Activated CD4-positive, alpha-beta T cell treated with anti-CD3 and anti-CD28 coated beads, Interleukin-2, amount 10 ng/mL, durations not matched to agents 24 days and 14 days (primary cell): Measurements from ENCODE around the gene MCM10. TPM values are rescaled to one million over a fixed set of nuclear protein-coding genes. Genes with fewer than 3 reads are reported as not detected.
"Not testable (repeated sequence)": the region's sequence is repeated elsewhere in the genome, so short reads cannot be mapped to it uniquely, and the experiment has no call there.

Source experiments
- DNase-seq: peaks from one replicate; pipeline ENCODE4 v3.0.0; 2022
- H3K27ac Mint-ChIP-seq: one replicate; pipeline ENCODE4 v1.8.0; 2022; ENCODE audit warnings: mild to moderate bottlenecking, mixed read lengths
- H3K27me3 Mint-ChIP-seq: one replicate; pipeline ENCODE4 v1.8.0; 2022; ENCODE audit warnings: mixed read lengths
- H3K36me3 Mint-ChIP-seq: one replicate; pipeline ENCODE4 v1.8.0; 2022; ENCODE audit warnings: low read depth, mild to moderate bottlenecking, mixed read lengths
- H3K4me1 Mint-ChIP-seq: one replicate; pipeline ENCODE4 v1.8.0; 2021; ENCODE audit warnings: mixed read lengths
- H3K4me3 Mint-ChIP-seq: one replicate; pipeline ENCODE4 v1.8.0; 2022; ENCODE audit warnings: mild to moderate bottlenecking, moderate library complexity, mixed read lengths
- H3K9me3 Mint-ChIP-seq: one replicate; pipeline ENCODE4 v1.8.0; 2021; ENCODE audit warnings: mixed read lengths
- intact Hi-C: fragments of 100-400 bp; cut with micrococcal nuclease; formaldehyde crosslinking; loops from one replicate; pipeline ENCODE4 v1.15.1; 2023
- total RNA-seq: library from RNA; stranded (reverse); gene quantifications from 2 replicates; pipeline ENCODE4 v1.2.3, GENCODE V29; 2022

Gene MCM10
- total RNA-seq, 1 donor from 2014 or later: 107 TPM

DNA sequence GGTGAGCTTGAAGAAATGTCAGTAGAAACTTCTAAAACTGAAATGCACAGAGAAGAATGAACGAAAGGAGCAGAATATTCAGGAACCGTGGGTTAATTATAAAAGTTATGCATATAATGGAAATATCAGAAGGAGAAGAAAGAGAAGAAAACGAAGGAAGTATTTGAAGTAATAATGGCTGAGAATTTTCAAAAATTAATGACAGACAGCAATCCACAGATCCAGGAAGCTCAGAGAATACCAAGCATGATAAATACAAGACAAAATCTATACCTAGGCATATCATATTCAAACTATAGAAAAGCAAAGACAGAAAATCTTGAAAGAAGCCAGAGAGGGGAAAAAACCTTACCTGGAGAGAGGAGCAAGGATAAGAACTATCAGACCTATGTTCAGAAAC lies 16.5 kb upstream of the MCM10 start:
- Mint-ChIP-seq H3K27me3 (no peaks in the 10 kb centered on the region), H3K9me3 (peaks cover 15% of the 10 kb centered on the region), H3K27ac (no peak overlapping the region), H3K4me3 (no peak overlapping the region), H3K36me3 (peaks cover 52% of the 10 kb centered on the region), H3K4me1 (no peaks in the 10 kb centered on the region)
- DNase-seq: no peak
- intact Hi-C loops: no loop called here

DNA sequence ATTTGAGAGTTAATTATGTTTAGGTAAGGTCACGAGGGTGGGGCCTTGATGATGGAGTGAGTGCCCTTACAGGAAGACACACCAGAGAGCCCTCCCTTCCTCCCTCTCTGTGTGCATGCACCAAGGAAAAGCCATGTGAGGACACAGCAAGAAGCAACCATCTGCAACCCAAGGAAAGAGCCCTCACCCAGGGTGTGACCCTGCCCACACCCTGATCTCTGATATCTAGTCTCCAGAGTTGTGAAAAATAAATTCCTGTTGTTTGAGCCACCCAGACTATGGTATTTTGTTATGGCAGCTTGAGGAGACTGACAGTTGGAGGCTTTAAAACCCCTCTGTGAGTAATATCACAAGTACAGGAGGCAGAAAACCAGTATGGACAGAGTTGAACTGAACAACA lies 15.0 kb upstream of the MCM10 start:
- Mint-ChIP-seq H3K27me3 (no peaks in the 10 kb centered on the region), H3K4me1 (no peaks in the 10 kb centered on the region), H3K9me3 (peaks cover 15% of the 10 kb centered on the region), H3K4me3 (no peak overlapping the region), H3K27ac (no peak overlapping the region), H3K36me3 (peaks cover 39% of the 10 kb centered on the region)
- intact Hi-C loops: no loop called here
- DNase-seq: no peak

GRCh38 chr10:13147161-13147560 lies 14.2 kb upstream of the MCM10 start:
- Mint-ChIP-seq H3K4me3 (no peak overlapping the region), H3K27me3 (no peaks in the 10 kb centered on the region), H3K4me1 (no peaks in the 10 kb centered on the region), H3K27ac (no peak overlapping the region), H3K36me3 (peaks cover 38% of the 10 kb centered on the region), H3K9me3 (peaks cover 15% of the 10 kb centered on the region)
- intact Hi-C loops: no loop called here
- no peak for DNase-seq

- H3K27ac Mint-ChIP-seq: no peak overlapping the region
- no peaks in the 10 kb centered on the region for H3K4me1 Mint-ChIP-seq
- H3K36me3 Mint-ChIP-seq: peaks cover 9% of the 10 kb centered on the region
- no peaks in the 10 kb centered on the region for H3K27me3 Mint-ChIP-seq
- intact Hi-C loops: no loop called here
- DNase-seq: no peak
- H3K9me3 Mint-ChIP-seq: no peaks in the 10 kb centered on the region
- H3K4me3 Mint-ChIP-seq: no peak overlapping the region
Observed at GRCh38 chr10:13152296-13152695, 9.1 kb upstream of the MCM10 start.

GRCh38 chr10:13155860-13156259 lies 5.5 kb upstream of the MCM10 start:
- intact Hi-C loops, DNase-seq, H3K27ac Mint-ChIP-seq, H3K4me1 Mint-ChIP-seq, H3K27me3 Mint-ChIP-seq, H3K4me3 Mint-ChIP-seq, H3K9me3 Mint-ChIP-seq: not testable (repeated sequence)
- peaks cover 11% of the 10 kb centered on the region for H3K36me3 Mint-ChIP-seq

- Mint-ChIP-seq H3K9me3 (no peaks in the 10 kb centered on the region), H3K4me1 (peaks cover 15% of the 10 kb centered on the region), H3K4me3 (peak overlapping the region; percentile 82), H3K27ac (peak overlapping the region; percentile 81), H3K36me3 (peaks cover 18% of the 10 kb centered on the region), H3K27me3 (no peaks in the 10 kb centered on the region)
- intact Hi-C loops: no loop called here
- DNase-seq: peak; percentile 80
Observed at GRCh38 chr10:13158401-13158800, 3.0 kb upstream of the MCM10 start.

DNA sequence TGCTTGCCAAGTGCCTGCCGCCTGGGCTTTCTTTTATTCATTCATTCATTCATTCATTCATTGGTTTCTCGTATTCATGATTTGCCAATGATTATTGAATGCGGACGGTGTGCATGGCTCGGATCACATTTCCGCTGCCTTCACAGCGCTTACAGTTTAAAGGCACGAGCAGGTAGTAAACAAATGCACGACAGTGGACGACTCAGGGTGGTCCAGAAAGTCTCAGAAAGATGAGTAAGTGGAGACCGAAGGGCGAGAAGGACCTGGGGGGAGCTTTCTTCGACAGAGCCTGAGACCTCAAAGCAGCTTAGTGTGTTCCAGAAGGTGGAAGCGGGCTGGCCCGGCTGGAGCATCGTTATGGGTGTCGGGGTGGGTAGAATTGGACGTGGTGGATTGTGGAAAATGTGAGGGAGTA lies 506 bp downstream of the MCM10 start:
- Mint-ChIP-seq H3K27ac (peak overlapping the region; percentile 89), H3K27me3 (no peaks in the 10 kb centered on the region)

GRCh38 chr10:13163859-13164258 lies 2.5 kb downstream of the MCM10 start:
- no peaks in the 10 kb centered on the region for H3K9me3 Mint-ChIP-seq
- H3K36me3 Mint-ChIP-seq: peaks cover 28% of the 10 kb centered on the region
- H3K27me3 Mint-ChIP-seq: no peaks in the 10 kb centered on the region
- peaks cover 23% of the 10 kb centered on the region for H3K4me1 Mint-ChIP-seq
- DNase-seq: no peak
- intact Hi-C loops: loop anchor here (1.0 kb wide), 1 partner anchor 22 kb away; no protein-coding TSS in a partner anchor
- H3K27ac Mint-ChIP-seq: no peak overlapping the region
- no peak overlapping the region for H3K4me3 Mint-ChIP-seq

More for the DNA sequence above, 506 bp downstream of the MCM10 start:
- Mint-ChIP-seq H3K4me3 (peak overlapping the region; percentile 98), H3K36me3 (peaks cover 26% of the 10 kb centered on the region), H3K4me1 (peaks cover 25% of the 10 kb centered on the region), H3K9me3 (no peaks in the 10 kb centered on the region)
- DNase-seq: no peak
- intact Hi-C loops: loop anchor here (1.0 to 2.0 kb wide), 6 partner anchors 63 to 1119 kb away; partner anchors contain the start of genes PRPF18, SEPHS1 and UPF2

GRCh38 chr10:13165177-13165576 lies 3.8 kb downstream of the MCM10 start:
- Mint-ChIP-seq H3K9me3 (no peaks in the 10 kb centered on the region), H3K36me3 (peaks cover 34% of the 10 kb centered on the region), H3K4me3 (no peak overlapping the region), H3K4me1 (peaks cover 23% of the 10 kb centered on the region), H3K27me3 (no peaks in the 10 kb centered on the region), H3K27ac (no peak overlapping the region)
- intact Hi-C loops: no loop called here
- DNase-seq: no peak

DNA sequence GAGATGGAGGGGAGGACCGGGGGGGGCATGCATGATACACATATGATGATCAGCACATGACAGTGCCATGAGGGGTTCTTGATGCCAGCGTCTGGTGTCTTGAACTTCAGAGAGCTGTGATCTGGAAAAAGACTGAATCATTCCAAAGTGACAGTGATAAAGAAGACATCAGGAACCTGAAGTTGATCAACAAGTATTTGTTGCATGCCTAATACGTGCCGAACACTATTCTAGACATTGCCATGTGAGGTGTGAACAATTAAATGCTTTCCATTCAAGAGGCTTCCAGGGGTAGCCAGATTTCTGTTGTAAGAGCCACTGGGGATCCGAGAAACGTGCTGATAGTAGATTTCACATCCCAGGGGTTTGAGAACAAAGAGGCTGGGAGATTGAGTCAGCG lies 6.2 kb downstream of the MCM10 start:
- Mint-ChIP-seq H3K27me3 (no peaks in the 10 kb centered on the region), H3K27ac (no peak overlapping the region), H3K4me1 (peaks cover 10% of the 10 kb centered on the region), H3K4me3 (no peak overlapping the region), H3K36me3 (peaks cover 39% of the 10 kb centered on the region), H3K9me3 (no peaks in the 10 kb centered on the region)
- intact Hi-C loops: no loop called here
- DNase-seq: no peak

DNA sequence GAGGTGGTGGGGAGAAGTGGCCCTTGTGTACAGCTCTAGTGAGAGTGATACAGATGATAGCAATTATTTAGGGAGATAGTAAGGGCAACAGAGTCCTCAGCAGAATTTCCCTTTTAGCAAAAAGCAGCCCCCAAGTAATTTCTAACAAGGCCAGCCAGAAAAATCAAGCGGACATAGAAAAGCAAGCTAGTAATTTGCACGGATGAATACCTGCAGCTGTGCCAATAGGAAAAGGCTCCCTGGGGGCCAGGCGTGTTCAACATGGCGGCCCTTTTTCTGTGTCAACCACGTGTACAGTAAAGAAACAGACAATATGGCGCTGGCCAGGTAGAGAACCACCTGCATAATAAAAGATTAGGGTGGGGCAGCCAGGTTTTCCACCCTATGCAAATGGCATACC lies 7.4 kb downstream of the MCM10 start:
- no peak overlapping the region for H3K27ac Mint-ChIP-seq
- H3K36me3 Mint-ChIP-seq: peaks cover 49% of the 10 kb centered on the region
- peaks cover 8% of the 10 kb centered on the region for H3K4me1 Mint-ChIP-seq
- no peaks in the 10 kb centered on the region for H3K9me3 Mint-ChIP-seq
- no peak overlapping the region for H3K4me3 Mint-ChIP-seq
- intact Hi-C loops: no loop called here
- no peak for DNase-seq
- H3K27me3 Mint-ChIP-seq: no peaks in the 10 kb centered on the region

DNA sequence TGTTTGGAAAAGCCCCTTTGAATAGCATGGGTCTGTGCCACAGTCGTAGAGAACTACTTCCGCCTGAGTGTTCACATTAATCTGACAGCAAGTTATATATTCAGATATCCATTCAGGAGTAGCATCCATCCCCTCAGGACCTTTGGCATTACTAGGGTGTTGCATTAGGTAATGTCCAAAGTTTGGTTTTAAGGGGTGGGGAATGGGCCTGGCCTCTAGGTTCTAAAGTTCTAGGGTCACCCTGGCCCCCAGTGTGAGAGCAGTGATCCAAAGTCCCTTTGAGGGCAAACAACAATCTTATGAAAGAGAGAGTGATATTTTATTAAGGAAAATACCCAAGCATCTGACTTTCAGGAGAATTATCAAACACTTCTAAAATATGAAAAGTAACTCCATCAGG lies 12.3 kb downstream of the MCM10 start:
- intact Hi-C loops: no loop called here
- Mint-ChIP-seq H3K27me3 (no peaks in the 10 kb centered on the region), H3K36me3 (peaks cover 57% of the 10 kb centered on the region)

DNA sequence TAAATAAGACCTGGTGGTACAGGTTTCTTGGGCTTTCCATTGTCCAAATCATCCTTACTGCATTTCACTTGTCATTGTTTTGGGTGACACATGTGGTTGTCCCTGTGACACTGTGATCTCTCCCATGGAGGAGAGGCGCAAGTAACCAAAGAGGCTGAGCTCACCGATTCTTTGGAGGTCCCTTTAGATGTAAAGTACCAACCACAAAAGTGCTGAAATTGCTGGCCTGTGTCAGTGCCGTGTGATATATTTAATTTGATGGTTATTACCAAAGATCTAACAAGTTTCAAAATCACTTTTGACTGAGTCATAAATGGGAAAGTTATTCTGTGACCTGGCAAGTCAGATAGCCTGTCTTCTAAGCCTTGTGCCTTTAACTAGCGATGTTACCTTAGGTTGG lies 19.4 kb downstream of the MCM10 start:
- H3K4me1 Mint-ChIP-seq: peaks cover 2% of the 10 kb centered on the region
- no peak for DNase-seq
- no peak overlapping the region for H3K27ac Mint-ChIP-seq
- no peaks in the 10 kb centered on the region for H3K27me3 Mint-ChIP-seq
- peaks cover 60% of the 10 kb centered on the region for H3K36me3 Mint-ChIP-seq
- H3K4me3 Mint-ChIP-seq: no peak overlapping the region
- H3K9me3 Mint-ChIP-seq: no peaks in the 10 kb centered on the region
- intact Hi-C loops: no loop called here

More for the DNA sequence above, 12.3 kb downstream of the MCM10 start:
- H3K4me1 Mint-ChIP-seq: peaks cover 2% of the 10 kb centered on the region
- no peak overlapping the region for H3K4me3 Mint-ChIP-seq
- DNase-seq: no peak
- no peak overlapping the region for H3K27ac Mint-ChIP-seq
- H3K9me3 Mint-ChIP-seq: no peaks in the 10 kb centered on the region

DNA sequence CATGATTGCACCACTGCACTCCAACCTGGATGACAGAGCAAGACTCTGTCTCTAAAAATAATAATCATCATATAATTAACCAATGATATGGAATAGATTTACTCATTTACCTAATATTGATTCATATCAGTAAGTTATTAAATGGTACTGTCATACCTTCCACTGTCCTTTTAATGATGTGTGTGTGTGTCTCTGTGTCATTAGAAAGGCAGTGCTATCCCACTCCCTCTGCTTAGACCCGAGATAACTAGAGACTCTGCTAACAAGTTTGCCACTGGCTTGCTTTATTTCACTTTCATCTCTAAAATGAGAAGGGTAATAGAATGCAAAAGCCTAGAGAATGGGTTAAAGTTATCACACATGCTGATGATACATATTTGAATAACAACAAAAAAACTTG lies 21.1 kb downstream of the MCM10 start:
- H3K4me1 Mint-ChIP-seq: peaks cover 2% of the 10 kb centered on the region
- no peak for DNase-seq
- no peak overlapping the region for H3K4me3 Mint-ChIP-seq
- H3K27ac Mint-ChIP-seq: no peak overlapping the region
- no peaks in the 10 kb centered on the region for H3K9me3 Mint-ChIP-seq
- intact Hi-C loops: no loop called here
- H3K36me3 Mint-ChIP-seq: peaks cover 65% of the 10 kb centered on the region
- no peaks in the 10 kb centered on the region for H3K27me3 Mint-ChIP-seq

- no peak for DNase-seq
- Mint-ChIP-seq H3K9me3 (no peaks in the 10 kb centered on the region), H3K27me3 (no peaks in the 10 kb centered on the region), H3K4me3 (no peak overlapping the region), H3K27ac (no peak overlapping the region), H3K36me3 (peaks cover 58% of the 10 kb centered on the region), H3K4me1 (no peaks in the 10 kb centered on the region)
- intact Hi-C loops: no loop called here
Observed at GRCh38 chr10:13183625-13184024, 22.3 kb downstream of the MCM10 start.
